Activated naive CD4-positive, alpha-beta T cell treated with anti-CD3 and anti-CD28 coated beads, Interleukin-2, amount 50 U/mL, for 24 hours (primary cell): ENCODE measurements around the gene FAM163A.
"Not testable (repeated sequence)": the region's sequence is repeated elsewhere in the genome, so short reads cannot be mapped to it uniquely, and the experiment has no call there.

Experiments
- H3K27ac Mint-ChIP-seq: one replicate; pipeline ENCODE4 v1.8.0; 2021; ENCODE audit warnings: mild to moderate bottlenecking, mixed read lengths
- H3K27me3 Mint-ChIP-seq: one replicate; pipeline ENCODE4 v1.8.0; 2021; ENCODE audit warnings: mixed read lengths
- H3K36me3 Mint-ChIP-seq: one replicate; pipeline ENCODE4 v1.8.0; 2021; ENCODE audit warnings: mixed read lengths
- H3K4me1 Mint-ChIP-seq: one replicate; pipeline ENCODE4 v1.8.0; 2021; ENCODE audit warnings: mixed read lengths
- H3K4me3 Mint-ChIP-seq: one replicate; pipeline ENCODE4 v1.8.0; 2021; ENCODE audit warnings: mild to moderate bottlenecking, mixed read lengths
- H3K9me3 Mint-ChIP-seq: one replicate; pipeline ENCODE4 v1.8.0; 2021; ENCODE audit warnings: mixed read lengths

Gene FAM163A

GRCh38 chr1:179742717-179743678 lies at the start of gene FAM163A:
Gene FAM163A (plus strand): TSS chr1:179743291. CDS start chr1:179813098, 69,807 bp downstream.
- peaks cover 5% of the 10 kb centered on the region for H3K9me3 Mint-ChIP-seq
- peak within 1 kb of the TSS; percentile 66 for H3K4me3 Mint-ChIP-seq
- peaks cover 1% of the 10 kb centered on the region for H3K36me3 Mint-ChIP-seq
- peaks cover 11% of the 10 kb centered on the region for H3K4me1 Mint-ChIP-seq
- H3K27me3 Mint-ChIP-seq = peaks cover 55% of the 10 kb centered on the region
- H3K27ac Mint-ChIP-seq = no peak within 1 kb of the TSS

- H3K36me3 Mint-ChIP-seq, H3K9me3 Mint-ChIP-seq, H3K4me1 Mint-ChIP-seq, H3K27ac Mint-ChIP-seq, H3K4me3 Mint-ChIP-seq: not testable (repeated sequence)
- H3K27me3 Mint-ChIP-seq = peaks cover 12% of the 10 kb centered on the region
These were observed 48.6 kb upstream of the FAM163A start for GRCh38 chr1:179694530-179694929.

GRCh38 chr1:179702946-179703539 lies 40.0 kb upstream of the FAM163A start:
- Mint-ChIP-seq H3K4me1 (peaks cover 3% of the 10 kb centered on the region), H3K4me3 (no peak overlapping the region), H3K27ac (no peak overlapping the region), H3K27me3 (no peaks in the 10 kb centered on the region), H3K36me3 (no peaks in the 10 kb centered on the region), H3K9me3 (no peaks in the 10 kb centered on the region)

DNA sequence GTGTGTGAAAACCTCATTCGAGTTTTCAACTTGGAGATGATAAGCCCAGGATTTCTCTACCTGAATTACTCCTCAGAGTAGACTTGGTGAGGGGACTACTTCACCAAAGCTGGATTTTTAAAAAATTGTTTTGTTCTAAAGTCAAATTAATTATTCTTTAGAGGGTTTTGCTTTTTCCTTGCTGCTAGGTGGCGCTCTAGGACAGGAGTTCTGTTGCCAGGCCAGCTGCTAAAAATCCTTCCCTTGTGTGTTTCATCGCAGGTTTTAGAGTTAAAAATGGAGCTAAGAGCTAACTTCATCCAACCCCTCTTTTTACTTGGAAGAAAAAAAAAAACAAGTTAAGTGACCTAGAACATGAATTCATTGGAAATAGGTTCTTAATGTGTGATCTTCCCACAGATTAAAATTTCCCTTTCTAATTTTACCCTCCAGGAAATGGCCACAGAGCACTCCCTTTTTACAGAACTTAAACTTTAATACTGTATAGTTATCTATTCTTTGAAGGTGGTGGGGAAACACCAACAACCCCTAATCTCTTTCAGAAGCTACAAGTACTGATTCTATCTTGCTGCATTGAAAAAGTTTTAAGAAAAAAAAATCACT lies 36.7 kb upstream of the FAM163A start:
- Mint-ChIP-seq H3K4me1 (peaks cover 20% of the 10 kb centered on the region), H3K9me3 (no peaks in the 10 kb centered on the region), H3K27ac (no peak overlapping the region), H3K4me3 (no peak overlapping the region), H3K27me3 (no peaks in the 10 kb centered on the region), H3K36me3 (no peaks in the 10 kb centered on the region)

DNA sequence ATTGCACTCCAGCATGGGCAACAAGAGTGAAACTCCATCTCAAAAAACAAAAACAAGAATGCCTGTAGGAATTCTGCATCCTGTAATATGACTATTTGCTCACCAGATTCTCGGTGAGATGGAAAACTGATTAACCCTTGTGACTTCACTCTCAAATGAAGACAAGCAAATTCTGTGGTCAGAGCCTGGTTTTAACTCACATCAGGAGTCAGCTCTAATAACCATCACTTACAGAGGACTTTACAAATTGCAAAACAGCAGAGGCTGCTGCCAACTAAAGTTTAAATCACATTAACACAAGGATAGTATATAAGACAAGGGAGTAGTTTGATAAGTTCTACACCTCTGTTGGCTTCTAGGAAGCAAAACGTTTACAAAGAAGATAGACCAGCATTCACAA lies 35.7 kb upstream of the FAM163A start:
- no peak overlapping the region for H3K27ac Mint-ChIP-seq
- H3K27me3 Mint-ChIP-seq = no peaks in the 10 kb centered on the region
- no peaks in the 10 kb centered on the region for H3K36me3 Mint-ChIP-seq
- H3K4me3 Mint-ChIP-seq = no peak overlapping the region
- no peaks in the 10 kb centered on the region for H3K9me3 Mint-ChIP-seq
- H3K4me1 Mint-ChIP-seq = peaks cover 20% of the 10 kb centered on the region

DNA sequence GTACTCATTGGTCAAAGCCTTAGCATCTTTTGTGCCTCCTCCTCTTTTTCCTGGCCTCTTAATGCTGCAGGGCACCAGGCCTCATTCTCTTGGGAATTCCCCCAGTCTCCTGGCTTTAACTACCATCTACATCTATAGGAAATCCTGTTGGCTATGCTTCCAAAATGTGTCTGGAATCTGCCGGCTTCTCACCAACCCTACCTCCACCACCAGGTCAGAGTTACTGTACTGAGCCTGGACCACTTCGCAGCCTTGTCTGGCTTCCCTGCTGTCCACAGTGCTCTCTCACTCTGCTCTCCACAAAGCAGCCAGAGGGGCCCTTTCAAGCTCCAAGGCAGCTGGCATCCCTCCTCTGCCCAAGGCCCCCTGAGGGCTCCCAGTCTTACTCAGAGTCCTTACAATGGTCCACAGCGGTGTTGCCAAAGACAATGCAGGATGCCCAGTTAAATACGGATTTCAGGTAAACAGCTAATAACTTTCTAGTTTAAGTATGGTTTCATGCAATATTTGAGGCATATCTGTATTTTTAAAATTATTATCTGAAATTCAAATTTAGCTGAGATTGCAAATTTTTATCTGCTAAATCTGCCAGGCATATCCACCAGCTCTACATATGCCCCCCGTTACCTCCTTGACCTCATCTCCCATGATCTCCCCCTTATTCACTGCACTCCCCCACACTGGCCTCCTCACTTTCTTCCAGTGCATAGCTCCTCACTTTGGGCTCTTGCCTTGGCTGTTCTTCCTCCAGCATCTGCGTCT lies 34.5 kb upstream of the FAM163A start:
- no peak overlapping the region for H3K27ac Mint-ChIP-seq
- H3K4me3 Mint-ChIP-seq = no peak overlapping the region
- peaks cover 7% of the 10 kb centered on the region for H3K9me3 Mint-ChIP-seq
- H3K27me3 Mint-ChIP-seq = no peaks in the 10 kb centered on the region
- peaks cover 20% of the 10 kb centered on the region for H3K4me1 Mint-ChIP-seq
- peaks cover 1% of the 10 kb centered on the region for H3K36me3 Mint-ChIP-seq

- Mint-ChIP-seq H3K36me3 (peaks cover 8% of the 10 kb centered on the region), H3K27me3 (no peaks in the 10 kb centered on the region), H3K9me3 (peaks cover 12% of the 10 kb centered on the region), H3K4me3 (peak overlapping the region; percentile 1), H3K4me1 (peaks cover 20% of the 10 kb centered on the region), H3K27ac (no peak overlapping the region)
These were observed 33.2 kb upstream of the FAM163A start for GRCh38 chr1:179709841-179710329.

GRCh38 chr1:179714159-179714558 lies 28.9 kb upstream of the FAM163A start:
- peaks cover 14% of the 10 kb centered on the region for H3K4me1 Mint-ChIP-seq
- no peak overlapping the region for H3K4me3 Mint-ChIP-seq
- peaks cover 18% of the 10 kb centered on the region for H3K36me3 Mint-ChIP-seq
- peaks cover 7% of the 10 kb centered on the region for H3K27me3 Mint-ChIP-seq
- H3K27ac Mint-ChIP-seq = no peak overlapping the region
- peaks cover 44% of the 10 kb centered on the region for H3K9me3 Mint-ChIP-seq

GRCh38 chr1:179714623-179715022 lies 28.5 kb upstream of the FAM163A start:
- Mint-ChIP-seq H3K4me1 (peaks cover 9% of the 10 kb centered on the region), H3K4me3 (no peak overlapping the region), H3K9me3 (peaks cover 47% of the 10 kb centered on the region), H3K27ac (no peak overlapping the region), H3K27me3 (peaks cover 7% of the 10 kb centered on the region), H3K36me3 (peaks cover 21% of the 10 kb centered on the region)

DNA sequence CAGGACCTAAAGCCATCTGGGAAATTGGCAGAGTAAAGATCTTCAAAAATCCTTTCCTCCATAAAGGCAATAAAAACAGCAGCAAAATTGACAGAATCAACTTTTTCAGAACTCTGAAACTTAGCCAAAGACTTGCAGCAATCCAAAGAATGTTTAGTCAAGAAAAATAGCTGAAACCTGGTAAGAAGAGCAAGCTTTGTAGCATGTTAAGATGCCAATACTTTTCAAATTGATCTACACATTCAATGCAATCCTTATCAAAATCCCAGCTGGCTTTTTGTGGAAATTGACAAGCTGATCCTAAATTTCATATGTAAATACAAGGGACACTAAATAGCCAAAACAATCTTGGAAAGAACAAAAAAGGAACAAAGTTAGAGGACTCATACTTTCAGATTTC lies 23.8 kb upstream of the FAM163A start:
- H3K36me3 Mint-ChIP-seq = peaks cover 22% of the 10 kb centered on the region
- H3K4me3 Mint-ChIP-seq = no peak overlapping the region
- H3K27me3 Mint-ChIP-seq = peaks cover 11% of the 10 kb centered on the region
- H3K27ac Mint-ChIP-seq = no peak overlapping the region
- H3K4me1 Mint-ChIP-seq = no peaks in the 10 kb centered on the region
- peaks cover 58% of the 10 kb centered on the region for H3K9me3 Mint-ChIP-seq

- H3K36me3 Mint-ChIP-seq = no peaks in the 10 kb centered on the region
- H3K27me3 Mint-ChIP-seq = peaks cover 7% of the 10 kb centered on the region
- H3K4me3 Mint-ChIP-seq = no peak overlapping the region
- no peaks in the 10 kb centered on the region for H3K9me3 Mint-ChIP-seq
- no peak overlapping the region for H3K27ac Mint-ChIP-seq
- H3K4me1 Mint-ChIP-seq = no peaks in the 10 kb centered on the region
These were observed 14.8 kb upstream of the FAM163A start for GRCh38 chr1:179728271-179728670.

GRCh38 chr1:179729881-179730280 lies 13.2 kb upstream of the FAM163A start:
- H3K4me1 Mint-ChIP-seq = no peaks in the 10 kb centered on the region
- no peaks in the 10 kb centered on the region for H3K9me3 Mint-ChIP-seq
- no peaks in the 10 kb centered on the region for H3K36me3 Mint-ChIP-seq
- no peak overlapping the region for H3K27ac Mint-ChIP-seq
- peaks cover 8% of the 10 kb centered on the region for H3K27me3 Mint-ChIP-seq
- no peak overlapping the region for H3K4me3 Mint-ChIP-seq

GRCh38 chr1:179731643-179732042 lies 11.4 kb upstream of the FAM163A start:
- Mint-ChIP-seq H3K36me3 (no peaks in the 10 kb centered on the region), H3K4me3 (no peak overlapping the region), H3K27me3 (peaks cover 13% of the 10 kb centered on the region), H3K4me1 (no peaks in the 10 kb centered on the region), H3K27ac (no peak overlapping the region), H3K9me3 (no peaks in the 10 kb centered on the region)

DNA sequence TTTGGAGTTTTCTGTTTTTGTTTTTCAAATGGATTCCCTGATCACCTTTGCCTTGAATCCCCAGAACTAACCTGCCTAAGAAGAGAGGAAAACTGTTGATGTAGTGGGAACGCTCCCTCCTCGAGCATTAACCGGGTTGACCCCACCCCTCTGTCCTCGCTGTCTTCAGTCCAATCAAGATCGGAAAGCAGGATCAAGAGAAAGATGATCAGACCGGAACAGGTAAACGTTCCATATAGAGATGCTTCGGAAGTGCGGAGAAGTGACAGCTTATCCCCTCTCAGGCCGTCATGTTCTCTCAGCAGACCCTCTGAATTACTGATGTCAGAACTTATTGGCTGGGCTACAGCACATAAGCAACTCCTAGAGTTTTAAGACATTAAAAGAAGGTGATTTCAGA lies 800 bp upstream of the FAM163A start:
- Mint-ChIP-seq H3K4me1 (peaks cover 11% of the 10 kb centered on the region), H3K27me3 (peaks cover 56% of the 10 kb centered on the region), H3K27ac (no peak overlapping the region), H3K36me3 (peaks cover 1% of the 10 kb centered on the region), H3K4me3 (peak overlapping the region; percentile 66), H3K9me3 (peaks cover 5% of the 10 kb centered on the region)

GRCh38 chr1:179743679-179744400 lies 749 bp downstream of the FAM163A start:
- Mint-ChIP-seq H3K36me3 (peaks cover under 1% of the 10 kb centered on the region), H3K27ac (no peak overlapping the region), H3K4me3 (no peak overlapping the region), H3K4me1 (peaks cover 11% of the 10 kb centered on the region), H3K27me3 (peaks cover 54% of the 10 kb centered on the region), H3K9me3 (peaks cover 5% of the 10 kb centered on the region)
